Ovary (tissue), 9 donors: ENCODE measurements around the gene TAF11. TPM values are rescaled to one million over a fixed set of nuclear protein-coding genes. Genes with fewer than 3 reads are reported as not detected.

ENCODE experiments used
- DNase-seq, 5 donors: peaks; one replicate each; pipeline ENCODE4 v3.0.0-alpha.2; 2019 to 2020
- H3K27ac ChIP-seq, 2 donors: fragments of 200-600 bp; one replicate each; pipeline versions ENCODE4 v1.5.1 to v1.8.0; 2019 to 2022
- H3K27me3 ChIP-seq: fragments of 200-600 bp; one replicate; pipeline ENCODE4 v1.8.0; 2022
- H3K36me3 ChIP-seq: fragments of 200-600 bp; sonication (generic); one replicate; pipeline ENCODE4 v1.5.1; 2019
- H3K4me1 ChIP-seq: one replicate; pipeline ENCODE4 v1.8.1; 2013; ENCODE audit warnings: mild to moderate bottlenecking, moderate library complexity; ENCODE audit not compliant: insufficient read depth
- H3K4me3 ChIP-seq: fragments of 200-600 bp; sonication (generic); one replicate; pipeline ENCODE4 v1.5.1; 2017
- H3K9me3 ChIP-seq, 2 donors: fragments of 200-600 bp in 1 of 2; sonication (generic) in 1 of 2; one replicate each; pipeline versions ENCODE4 v1.5.1 to v1.8.1; 2013 to 2019; ENCODE audit warnings: mild to moderate bottlenecking in 1 of 2, moderate library complexity in 1 of 2
- EP300 ChIP-seq: sonication (generic); formaldehyde crosslinking; IDR thresholded peaks from one replicate; pipeline ENCODE4 v1.6.1; 2017; ENCODE audit warnings: antibody characterized with exemption
- POLR2A ChIP-seq: fragments of 450-650 bp; IDR thresholded peaks from one replicate; pipeline ENCODE4 v1.6.1; 2017; ENCODE audit warnings: antibody characterized with exemption, mild to moderate bottlenecking, moderate library complexity
- WGBS, 3 donors: extraction: QIAGEN DNeasy Blood & Tissue Kit in 1 of 3; methylation state at CpG; one replicate each; pipeline versions ENCODE4 v1.1.5 to v1.1.7; 2013 to 2017; 5-methylcytosine and 5-hydroxymethylcytosine counted together
- intact Hi-C, 4 donors: fragments of 100-400 bp; cut with DNase I; formaldehyde crosslinking; loops; one replicate each; pipeline versions ENCODE4 v1.11.0 to v1.15.1; 2022 to 2023
- polyA plus RNA-seq, 2 donors: library from polyadenylated mRNA; stranded (reverse); fragments of 200-250 nt in 1 of 2; fragments of 350-450 nt in 1 of 2; fragmentation: Illumina TruSeq in 1 of 2; extraction: RNeasy Lipid Tissue Mini Kit (QIAGEN cat#74804) in 1 of 2; gene quantifications; one replicate each; pipeline ENCODE4 v1.2.3, GENCODE V29; 2013 to 2014
- total RNA-seq, 7 donors: library from RNA; depleted of rRNA in 2 of 7; stranded (reverse); fragments of >200 nt in 2 of 7; fragmentation: NEBNext Ultra II Directional in 3 of 7; extraction: Animal tissue kit (Norgen Biotek cat#: 25700) in 3 of 7; gene quantifications; one replicate each; pipeline versions ENCODE4 v1.1.0 to v1.2.4, GENCODE V29; 2016 to 2023
- TF ChIP-seq, protein P1 (sequence below), 3 donors: fragments of 450-650 bp in 2 of 3; fragments of 200-600 bp in 1 of 3; IDR thresholded peaks; one replicate each; pipeline versions ENCODE4 v1.5.1 to v1.8.0; 2016 to 2022; ENCODE audit warnings: antibody characterized with exemption in 3 of 3, mild to moderate bottlenecking in 1 of 3
- donor health status: DM: no; HTN: no; CAD: no; lungs with moderate emphysema.
- donor health status: DM: no; HTN: no; CAD: no.
- donor health status: Bipolar disorder and iron deficiency.
- donor health status: DM: yes; HTN: yes; CAD: no.
- donor health status: DM: no; HTN: no; CAD: no.
- donor health status: DM: yes; HTN: yes; CAD: no.

The TAF11 gene
- total and polyA plus RNA-seq, 9 donors: 16.0 to 30.8 (median 19.4) TPM

DNA sequence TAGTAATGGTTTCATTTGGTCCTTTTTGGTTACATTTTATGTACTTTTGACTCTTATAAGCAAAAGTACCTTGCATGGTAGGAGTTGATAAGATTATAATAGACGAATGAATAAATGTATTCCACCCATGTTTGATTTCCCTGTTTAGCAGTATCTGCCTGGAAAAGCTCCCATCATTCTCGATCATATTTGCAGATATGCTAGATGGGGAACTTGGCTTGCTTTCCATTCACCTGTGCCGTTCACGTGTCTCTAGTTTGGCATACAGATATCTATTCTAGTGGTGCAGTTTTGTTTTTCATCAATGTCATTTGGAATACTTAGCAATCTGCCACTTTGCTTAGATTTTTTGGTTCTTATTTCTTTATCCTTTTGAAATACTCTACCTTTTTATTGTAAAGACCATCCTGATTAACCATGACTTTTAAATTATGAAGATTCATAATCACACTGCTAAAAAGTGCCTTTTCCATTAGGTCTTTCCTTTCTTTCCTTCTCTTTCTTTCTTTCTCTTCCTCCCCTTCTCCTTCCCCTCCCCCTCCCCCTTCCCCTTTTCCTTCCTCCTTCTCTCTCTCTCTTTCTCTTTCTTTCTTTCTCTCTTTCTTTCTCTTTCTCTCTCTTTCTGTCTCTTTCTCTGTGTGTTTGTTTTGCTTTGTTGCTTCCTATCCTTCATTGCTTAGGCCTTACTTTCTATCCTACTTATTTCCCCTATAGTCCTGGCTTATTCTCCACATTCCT, 41.6 kb upstream of the TAF11 start:
- WGBS, 3 donors: 84 to 88% (median 86%) methylated on average over 4 of the region's 4 CpGs

DNA sequence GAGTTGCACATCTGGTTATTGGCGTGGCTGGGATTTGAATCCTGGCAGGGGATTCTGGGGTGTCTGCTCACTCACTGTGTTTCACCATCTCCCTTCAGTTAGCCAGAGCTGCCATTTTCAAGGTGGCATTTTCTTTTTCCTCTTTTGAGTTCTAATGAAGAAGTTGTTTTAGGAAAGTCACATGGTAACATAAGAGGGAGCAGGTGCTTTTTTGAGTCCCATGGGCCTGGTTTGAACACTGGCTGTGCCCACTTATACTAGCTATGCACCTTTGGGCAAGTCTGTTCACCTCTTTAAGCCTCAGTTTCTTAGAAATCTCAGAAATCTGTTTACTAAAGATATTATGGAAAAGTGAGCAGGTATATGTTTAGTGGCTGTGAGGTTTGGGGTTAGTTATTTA, 40.9 kb upstream of the TAF11 start:
- no peaks in the 10 kb centered on the region for H3K9me3 ChIP-seq
- no peak for TF ChIP-seq EP300
- no peaks in the 10 kb centered on the region for H3K36me3 ChIP-seq
- WGBS, 3 donors: 83 to 93% (median 91%) methylated on average over 1 of the region's 1 CpG
- intact Hi-C loops: no loop called here
- no peak overlapping the region for H3K4me3 ChIP-seq
- H3K27ac ChIP-seq: no peak overlapping the region
- no peak for DNase-seq
- H3K4me1 ChIP-seq: peaks cover 6% of the 10 kb centered on the region
- H3K27me3 ChIP-seq: no peaks in the 10 kb centered on the region

More for the DNA sequence above, 41.6 kb upstream of the TAF11 start:
- no peak overlapping the region for H3K4me3 ChIP-seq
- H3K27me3 ChIP-seq: no peaks in the 10 kb centered on the region
- no peak for DNase-seq
- TF ChIP-seq POLR2A: no peak
- TF ChIP-seq EP300: no peak
- TF ChIP-seq, protein P1, sequence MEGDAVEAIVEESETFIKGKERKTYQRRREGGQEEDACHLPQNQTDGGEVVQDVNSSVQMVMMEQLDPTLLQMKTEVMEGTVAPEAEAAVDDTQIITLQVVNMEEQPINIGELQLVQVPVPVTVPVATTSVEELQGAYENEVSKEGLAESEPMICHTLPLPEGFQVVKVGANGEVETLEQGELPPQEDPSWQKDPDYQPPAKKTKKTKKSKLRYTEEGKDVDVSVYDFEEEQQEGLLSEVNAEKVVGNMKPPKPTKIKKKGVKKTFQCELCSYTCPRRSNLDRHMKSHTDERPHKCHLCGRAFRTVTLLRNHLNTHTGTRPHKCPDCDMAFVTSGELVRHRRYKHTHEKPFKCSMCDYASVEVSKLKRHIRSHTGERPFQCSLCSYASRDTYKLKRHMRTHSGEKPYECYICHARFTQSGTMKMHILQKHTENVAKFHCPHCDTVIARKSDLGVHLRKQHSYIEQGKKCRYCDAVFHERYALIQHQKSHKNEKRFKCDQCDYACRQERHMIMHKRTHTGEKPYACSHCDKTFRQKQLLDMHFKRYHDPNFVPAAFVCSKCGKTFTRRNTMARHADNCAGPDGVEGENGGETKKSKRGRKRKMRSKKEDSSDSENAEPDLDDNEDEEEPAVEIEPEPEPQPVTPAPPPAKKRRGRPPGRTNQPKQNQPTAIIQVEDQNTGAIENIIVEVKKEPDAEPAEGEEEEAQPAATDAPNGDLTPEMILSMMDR (IDR thresholded peaks at IDR 0.05): no peak
- H3K9me3 ChIP-seq: no peaks in the 10 kb centered on the region
- peaks cover 7% of the 10 kb centered on the region for H3K4me1 ChIP-seq
- intact Hi-C loops: no loop called here
- no peak overlapping the region for H3K27ac ChIP-seq
- H3K36me3 ChIP-seq: no peaks in the 10 kb centered on the region

DNA sequence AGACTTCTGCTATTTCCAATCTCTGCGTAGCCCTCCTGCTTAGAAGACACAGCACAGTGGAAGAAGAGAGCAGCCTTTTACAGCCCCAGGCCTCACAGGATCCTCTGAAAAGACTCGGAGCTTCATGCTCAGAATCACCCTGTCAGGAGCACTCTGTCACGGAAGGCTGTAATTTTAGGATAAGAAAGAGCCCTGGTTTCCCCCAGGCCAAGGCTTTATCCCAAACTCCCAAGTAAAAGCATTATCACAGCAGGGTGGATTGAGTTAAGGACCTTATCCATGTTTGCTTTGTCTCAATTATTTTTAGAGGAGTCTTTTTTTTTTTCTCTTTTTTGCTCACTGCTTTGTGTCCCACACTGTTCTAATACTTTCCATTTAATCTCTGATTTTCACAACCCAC, 40.4 kb upstream of the TAF11 start:
- no peak for DNase-seq
- WGBS, 3 donors: 68 to 70% (median 70%) methylated on average over 3 of the region's 3 CpGs
- TF ChIP-seq POLR2A (no peak), EP300 (no peak)
- TF ChIP-seq, protein P1 (IDR thresholded peaks at IDR 0.05): no peak

DNA sequence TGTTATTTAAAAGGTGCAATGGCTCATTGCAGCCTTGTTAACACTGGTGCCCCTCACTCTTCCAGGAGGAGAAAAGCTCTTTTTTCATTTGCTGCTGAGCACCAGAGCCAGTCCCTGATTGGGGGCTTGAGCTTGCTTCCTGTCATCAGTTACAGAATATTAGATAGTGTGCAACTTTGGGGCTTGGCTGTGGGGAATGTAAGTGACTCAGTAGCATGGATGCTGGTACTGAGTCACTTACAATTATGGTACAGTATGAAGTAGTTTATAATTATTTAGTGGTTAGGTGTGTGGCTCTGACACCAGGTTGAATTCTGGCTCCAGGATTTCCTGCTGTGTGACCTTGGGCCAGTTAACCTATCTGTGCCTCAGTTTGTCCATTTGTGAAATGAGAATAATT, 38.8 kb upstream of the TAF11 start:
- TF ChIP-seq EP300 (no peak), POLR2A (no peak)
- TF ChIP-seq, protein P1 (IDR thresholded peaks at IDR 0.05): no peak
- no peaks in the 10 kb centered on the region for H3K9me3 ChIP-seq
- H3K36me3 ChIP-seq: no peaks in the 10 kb centered on the region
- H3K27me3 ChIP-seq: no peaks in the 10 kb centered on the region
- H3K4me3 ChIP-seq: no peak overlapping the region
- H3K27ac ChIP-seq: no peak overlapping the region
- no peak for DNase-seq
- intact Hi-C loops: no loop called here
- H3K4me1 ChIP-seq: peaks cover 6% of the 10 kb centered on the region

More for the DNA sequence above, 40.4 kb upstream of the TAF11 start:
- Histone ChIP-seq H3K36me3 (no peaks in the 10 kb centered on the region), H3K27ac (no peak overlapping the region), H3K4me1 (peaks cover 6% of the 10 kb centered on the region), H3K4me3 (no peak overlapping the region), H3K27me3 (no peaks in the 10 kb centered on the region), H3K9me3 (no peaks in the 10 kb centered on the region)
- intact Hi-C loops: no loop called here

DNA sequence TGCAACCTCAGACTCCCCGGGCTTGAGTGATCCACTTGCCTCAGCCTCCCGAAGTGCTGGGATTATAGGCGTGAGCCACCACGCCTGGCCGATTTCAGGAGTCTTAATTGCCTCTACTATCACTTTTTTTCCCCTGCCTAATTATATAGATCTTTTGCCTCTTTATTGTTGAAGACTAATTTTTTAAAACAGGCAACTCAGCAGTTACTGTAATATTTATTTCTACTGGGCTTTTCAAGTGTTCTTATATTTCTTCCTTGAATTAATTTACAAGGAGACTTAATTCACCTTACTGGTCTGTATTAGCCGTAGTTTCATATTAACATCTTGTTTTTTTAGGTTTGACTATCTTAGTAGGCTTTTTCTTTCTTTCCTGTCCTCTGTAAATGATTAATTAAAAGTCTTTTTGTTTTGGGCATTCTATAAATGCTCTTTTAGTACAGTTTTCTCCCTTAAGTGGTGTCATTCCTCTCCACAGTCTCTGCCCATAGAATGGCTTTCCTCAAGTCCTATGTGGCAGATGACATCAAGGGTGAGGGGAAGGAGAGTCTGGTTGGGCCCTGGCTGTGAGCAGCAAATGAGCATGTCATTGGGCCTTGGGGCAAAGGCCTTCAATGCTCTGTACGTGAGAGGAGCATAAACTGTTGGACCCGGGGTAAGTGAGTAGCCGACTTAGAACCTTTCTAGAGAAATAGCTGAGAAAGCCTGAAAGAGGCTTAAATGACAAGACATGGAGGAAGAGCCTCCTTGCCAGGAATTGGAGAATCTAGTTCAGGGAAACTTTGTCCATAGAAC, 37.2 kb upstream of the TAF11 start:
- Histone ChIP-seq H3K27me3 (no peaks in the 10 kb centered on the region), H3K4me3 (no peak overlapping the region), H3K4me1 (peaks cover 4% of the 10 kb centered on the region), H3K27ac (no peak overlapping the region), H3K9me3 (no peaks in the 10 kb centered on the region), H3K36me3 (no peaks in the 10 kb centered on the region)
- TF ChIP-seq, protein P1 (IDR thresholded peaks at IDR 0.05): no peak
- WGBS, 3 donors: 96 to 98% (median 96%) methylated on average over 9 of the region's 9 CpGs
- no peak for DNase-seq
- intact Hi-C loops: no loop called here
